Measurements from ENCODE around the gene DOCK1.

GRCh38 chr10:127298381-127298780, 393.2 kb downstream of the DOCK1 start:
- TF ChIP-seq POLR2A (IDR thresholded peaks at IDR 0.05), result no peak
- TF ChIP-seq, protein P1, sequence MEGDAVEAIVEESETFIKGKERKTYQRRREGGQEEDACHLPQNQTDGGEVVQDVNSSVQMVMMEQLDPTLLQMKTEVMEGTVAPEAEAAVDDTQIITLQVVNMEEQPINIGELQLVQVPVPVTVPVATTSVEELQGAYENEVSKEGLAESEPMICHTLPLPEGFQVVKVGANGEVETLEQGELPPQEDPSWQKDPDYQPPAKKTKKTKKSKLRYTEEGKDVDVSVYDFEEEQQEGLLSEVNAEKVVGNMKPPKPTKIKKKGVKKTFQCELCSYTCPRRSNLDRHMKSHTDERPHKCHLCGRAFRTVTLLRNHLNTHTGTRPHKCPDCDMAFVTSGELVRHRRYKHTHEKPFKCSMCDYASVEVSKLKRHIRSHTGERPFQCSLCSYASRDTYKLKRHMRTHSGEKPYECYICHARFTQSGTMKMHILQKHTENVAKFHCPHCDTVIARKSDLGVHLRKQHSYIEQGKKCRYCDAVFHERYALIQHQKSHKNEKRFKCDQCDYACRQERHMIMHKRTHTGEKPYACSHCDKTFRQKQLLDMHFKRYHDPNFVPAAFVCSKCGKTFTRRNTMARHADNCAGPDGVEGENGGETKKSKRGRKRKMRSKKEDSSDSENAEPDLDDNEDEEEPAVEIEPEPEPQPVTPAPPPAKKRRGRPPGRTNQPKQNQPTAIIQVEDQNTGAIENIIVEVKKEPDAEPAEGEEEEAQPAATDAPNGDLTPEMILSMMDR (IDR thresholded peaks at IDR 0.05), result no peak
